Psoas muscle (tissue), 8 donors: ENCODE results near the gene LNX1. TPM values are rescaled to one million over a fixed set of nuclear protein-coding genes. Genes with fewer than 3 reads are reported as not detected.

Experiments used
- ATAC-seq, 4 donors: fragments of 200-7000 bp; cut with Tn5 transposase; one replicate each; pipeline ENCODE4 v1.9.1; 2020; ENCODE audit warnings: moderate library complexity in 3 of 4, mild to moderate bottlenecking in 2 of 4
- DNase-seq, 2 donors: peaks; one replicate each; pipeline ENCODE4 v3.0.0-alpha.2; 2020
- H3K27ac ChIP-seq: fragments of 200-600 bp; one replicate; pipeline ENCODE4 v1.8.0; 2022
- H3K27me3 ChIP-seq, 3 donors: fragments of 200-600 bp in 1 of 3; one replicate each; pipeline versions ENCODE4 v1.6.1 to v1.8.0; 2013 to 2022; ENCODE audit warnings: low read length in 2 of 3, mild to moderate bottlenecking in 2 of 3, moderate library complexity in 1 of 3; ENCODE audit not compliant: insufficient read depth in 3 of 3
- H3K36me3 ChIP-seq, 2 donors: fragments of 200-600 bp in 1 of 2; one replicate each; pipeline versions ENCODE4 v1.6.1 to v1.8.0; 2013 to 2022; ENCODE audit warnings: low read depth in 1 of 2, mild to moderate bottlenecking in 1 of 2, moderate library complexity in 1 of 2; ENCODE audit not compliant: insufficient read depth in 1 of 2
- H3K4me1 ChIP-seq: fragments of 200-600 bp; one replicate; pipeline ENCODE4 v1.8.0; 2022
- H3K4me3 ChIP-seq: fragments of 200-600 bp; one replicate; pipeline ENCODE4 v1.8.0; 2022; ENCODE audit warnings: mild to moderate bottlenecking
- H3K9me3 ChIP-seq: fragments of 200-600 bp; one replicate; pipeline ENCODE4 v1.8.0; 2022
- CTCF ChIP-seq: fragments of 200-600 bp; IDR thresholded peaks from one replicate; pipeline ENCODE4 v1.8.0; 2022; ENCODE audit warnings: antibody characterized with exemption
- WGBS, 3 donors: extraction: QIAGEN DNeasy Blood & Tissue Kit; methylation state at CpG; one replicate each; pipeline versions ENCODE4 v1.1.6 to v1.1.7; 2013; 5-methylcytosine and 5-hydroxymethylcytosine counted together
- intact Hi-C, 2 donors: fragments of 100-400 bp; cut with DNase I; formaldehyde crosslinking; loops; one replicate each; pipeline versions ENCODE4 v1.11.0 to v1.14.2; 2022
- polyA plus RNA-seq, 3 donors: library from polyadenylated mRNA; stranded (reverse); fragments of 200-250 nt; gene quantifications; one replicate each; pipeline ENCODE4 v1.2.3, GENCODE V29; 2013
- total RNA-seq, 4 donors: library from RNA; stranded (reverse); fragmentation: NEBNext Ultra II Directional in 2 of 4; extraction: Animal tissue kit (Norgen Biotek cat#: 25700) in 2 of 4; gene quantifications; one replicate each; pipeline versions ENCODE4 v1.2.1 to v1.2.4, GENCODE V29; 2021 to 2023
- donor health status: healthy with polysubstance abuse.
- donor health status: DM: no; HTN: no; CAD: no; lungs with moderate emphysema.
- donor health status: Bipolar disorder and iron deficiency.
- donor health status: healthy.
- donor health status: DM: yes; HTN: yes; CAD: no.
- donor health status: DM: no; HTN: no; CAD: no.
- donor health status: DM: no; HTN: no; CAD: no.
- donor health status: DM: yes; HTN: yes; CAD: no.

Gene LNX1
- total and polyA plus RNA-seq, 7 donors = 2.1 to 13.9 (median 4.3) TPM

GRCh38 chr4:53484911-53485657, 106.2 kb downstream of the LNX1 start:
- no peak for DNase-seq
- no peak for ATAC-seq

GRCh38 chr4:53483250-53483649, 108.0 kb downstream of the LNX1 start:
- DNase-seq = no peak
- Histone ChIP-seq H3K27ac (no peak overlapping the region), H3K4me1 (no peaks in the 10 kb centered on the region), H3K27me3 (peaks cover 0 to 3% (median 0%) of the 10 kb centered on the region in 3 donors), H3K4me3 (no peak overlapping the region), H3K9me3 (no peaks in the 10 kb centered on the region), H3K36me3 (no peaks in the 10 kb centered on the region)
- no peak for ATAC-seq
- no peak for TF ChIP-seq CTCF
- intact Hi-C loops = loop anchor here in 1 of 2 donors (10.0 kb wide), 1 partner anchor 422 kb away; no protein-coding TSS in a partner anchor
- 92 to 100% (median 93%) methylated on average over 1 of the region's 1 CpG for WGBS, 3 donors

More at GRCh38 chr4:53484911-53485657, 106.2 kb downstream of the LNX1 start:
- intact Hi-C loops = loop anchor here in 1 of 2 donors (10.0 kb wide), 1 partner anchor 420 kb away; no protein-coding TSS in a partner anchor
- TF ChIP-seq CTCF = no peak
- Histone ChIP-seq H3K27ac (no peak overlapping the region), H3K36me3 (no peaks in the 10 kb centered on the region), H3K4me3 (no peak overlapping the region), H3K9me3 (no peaks in the 10 kb centered on the region), H3K4me1 (no peaks in the 10 kb centered on the region), H3K27me3 (peaks cover 0 to 3% (median 0%) of the 10 kb centered on the region in 3 donors)
- WGBS, 3 donors = 24 to 35% (median 25%) methylated on average over 5 of the region's 5 CpGs

- no peak for DNase-seq
- H3K27ac ChIP-seq = no peak overlapping the region
- WGBS, 3 donors = 94 to 95% (median 94%) methylated on average over 8 of the region's 8 CpGs
- H3K4me3 ChIP-seq = no peak overlapping the region
- peaks cover 0 to 3% (median 0%) of the 10 kb centered on the region in 3 donors for H3K27me3 ChIP-seq
- no peak for TF ChIP-seq CTCF
- intact Hi-C loops = loop anchor here in 1 of 2 donors (10.0 kb wide), 1 partner anchor 423 kb away; no protein-coding TSS in a partner anchor
- no peak for ATAC-seq
- H3K9me3 ChIP-seq = no peaks in the 10 kb centered on the region
- no peaks in the 10 kb centered on the region for H3K36me3 ChIP-seq
- no peaks in the 10 kb centered on the region for H3K4me1 ChIP-seq
Measured at GRCh38 chr4:53481586-53481985, 109.7 kb downstream of the LNX1 start.

GRCh38 chr4:53480909-53481308, 110.4 kb downstream of the LNX1 start:
- H3K9me3 ChIP-seq = no peaks in the 10 kb centered on the region
- no peak for DNase-seq
- H3K4me3 ChIP-seq = no peak overlapping the region
- intact Hi-C loops = loop anchor here in 1 of 2 donors (10.0 kb wide), 1 partner anchor 424 kb away; no protein-coding TSS in a partner anchor
- no peaks in the 10 kb centered on the region for H3K4me1 ChIP-seq
- TF ChIP-seq CTCF = no peak
- 93 to 98% (median 95%) methylated on average over 2 of the region's 2 CpGs for WGBS, 3 donors
- no peaks in the 10 kb centered on the region for H3K36me3 ChIP-seq
- no peak overlapping the region for H3K27ac ChIP-seq
- ATAC-seq = no peak
- peaks cover 0 to 3% (median 0%) of the 10 kb centered on the region in 3 donors for H3K27me3 ChIP-seq
